NCI-H2107 (cell line): Measurements from ENCODE around the gene BEND3.
"Not testable (repeated sequence)": the region's sequence is repeated elsewhere in the genome, so short reads cannot be mapped to it uniquely, and the experiment has no call there.

Source experiments
- DNase-seq: peaks from one replicate; lab custom pipeline; 2025; lab: John Stamatoyannopoulos, UW

BEND3 gene

DNA sequence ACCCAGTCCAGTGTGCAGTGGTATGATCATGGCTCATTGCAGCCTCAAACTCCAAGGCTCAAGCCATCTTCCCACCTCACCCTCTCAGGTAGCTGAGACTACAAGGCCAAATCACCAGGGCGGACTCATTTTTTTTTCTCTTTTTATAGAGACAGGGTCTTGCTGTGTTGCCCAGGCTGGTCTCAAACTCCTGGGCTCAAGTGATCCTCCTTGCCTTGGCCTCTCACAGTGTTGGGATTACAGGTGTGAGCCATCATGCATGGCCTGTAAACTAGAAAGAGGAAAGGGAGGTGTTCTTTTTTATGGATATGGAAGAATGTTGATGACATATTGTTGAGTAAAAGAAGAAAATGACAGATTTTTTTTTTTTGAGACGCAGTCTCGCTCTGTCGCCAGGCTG lies 5.1 kb upstream of the BEND3 start:
- DNase-seq, result no peak

DNA sequence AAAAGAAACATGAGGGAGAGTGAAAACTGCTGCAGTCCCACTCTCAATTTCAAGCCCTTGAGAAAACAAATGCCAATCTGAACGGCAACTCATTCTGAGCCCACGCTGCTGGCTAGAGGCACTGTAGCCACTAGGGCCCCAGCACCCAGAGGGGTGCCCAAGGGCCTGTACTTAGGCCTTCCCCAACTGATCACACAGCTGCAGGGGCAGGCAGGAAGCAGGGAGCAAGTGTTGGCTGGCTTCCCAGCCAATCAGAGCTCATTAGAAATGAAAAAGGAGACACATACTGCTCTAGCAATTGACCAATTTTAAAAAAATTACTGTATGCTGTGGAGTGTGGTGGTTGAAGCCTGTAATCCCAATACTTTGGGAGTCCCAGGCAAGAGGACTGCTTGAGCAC lies 3.7 kb upstream of the BEND3 start:
- no peak for DNase-seq

DNA sequence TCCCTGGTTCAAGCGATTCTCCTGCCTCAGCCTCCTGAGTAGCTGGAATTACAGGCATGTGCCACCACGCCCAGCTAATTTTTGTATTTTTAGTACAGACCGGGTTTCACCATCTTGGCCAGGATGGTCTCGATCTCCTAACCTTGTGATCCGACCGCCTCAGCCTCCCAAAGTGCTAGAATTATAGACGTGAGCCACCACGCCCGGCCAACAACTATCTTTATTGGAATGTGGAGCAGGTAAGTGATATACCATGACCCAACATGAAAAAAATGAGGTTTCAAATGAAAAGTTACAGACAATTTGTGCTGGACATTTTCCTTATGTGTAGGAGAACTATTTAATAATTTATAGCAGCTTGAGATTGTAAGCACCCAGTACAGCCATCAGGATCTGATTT lies 3.2 kb upstream of the BEND3 start:
- DNase-seq, result not testable (repeated sequence)

DNA sequence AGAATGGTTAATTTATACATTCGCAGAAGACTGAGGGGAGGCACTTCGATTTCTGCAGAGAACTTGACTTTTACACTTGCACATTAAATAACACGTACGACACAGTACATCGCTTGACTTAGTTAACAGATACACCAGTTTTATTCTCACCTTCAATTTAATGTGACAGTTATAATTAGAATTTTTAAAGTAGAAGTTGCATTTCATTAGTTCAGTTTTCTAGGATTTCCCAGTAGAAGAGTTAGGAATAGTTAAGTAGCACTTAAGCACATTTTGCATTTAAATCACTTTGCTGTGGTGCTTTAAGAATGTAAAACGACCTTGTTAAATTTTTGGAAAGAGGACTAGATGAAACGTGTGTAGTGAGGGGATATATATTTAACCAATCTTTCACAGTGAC lies 1.6 kb upstream of the BEND3 start:
- DNase-seq, result no peak

DNA sequence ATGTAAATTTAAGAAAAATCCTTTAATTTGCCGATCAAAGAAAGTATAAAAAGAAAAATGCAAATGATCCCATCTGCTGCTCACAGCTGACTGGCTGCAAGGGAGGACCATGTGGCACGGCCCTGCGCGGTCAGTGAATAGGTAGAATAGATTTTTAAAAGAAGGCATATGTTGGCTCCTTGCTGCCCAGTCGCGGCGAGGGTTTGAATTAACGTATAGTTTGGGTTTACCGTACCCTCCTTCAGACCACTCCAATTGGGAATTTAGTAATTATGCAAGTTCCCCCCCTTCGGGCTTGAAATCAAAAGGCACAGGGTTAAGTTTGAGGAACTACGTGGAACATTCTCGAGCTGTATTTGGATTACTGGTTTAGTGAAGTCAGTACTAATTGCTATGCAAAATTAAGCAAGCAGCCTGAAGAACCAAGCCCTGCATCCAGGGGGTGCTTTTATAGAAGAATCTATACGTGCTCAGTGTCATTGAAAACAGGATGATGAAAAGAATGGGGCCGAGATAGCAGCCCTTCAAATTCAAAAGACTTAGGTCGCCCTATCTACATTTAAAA lies 1.1 kb upstream of the BEND3 start:
- no peak for DNase-seq

DNA sequence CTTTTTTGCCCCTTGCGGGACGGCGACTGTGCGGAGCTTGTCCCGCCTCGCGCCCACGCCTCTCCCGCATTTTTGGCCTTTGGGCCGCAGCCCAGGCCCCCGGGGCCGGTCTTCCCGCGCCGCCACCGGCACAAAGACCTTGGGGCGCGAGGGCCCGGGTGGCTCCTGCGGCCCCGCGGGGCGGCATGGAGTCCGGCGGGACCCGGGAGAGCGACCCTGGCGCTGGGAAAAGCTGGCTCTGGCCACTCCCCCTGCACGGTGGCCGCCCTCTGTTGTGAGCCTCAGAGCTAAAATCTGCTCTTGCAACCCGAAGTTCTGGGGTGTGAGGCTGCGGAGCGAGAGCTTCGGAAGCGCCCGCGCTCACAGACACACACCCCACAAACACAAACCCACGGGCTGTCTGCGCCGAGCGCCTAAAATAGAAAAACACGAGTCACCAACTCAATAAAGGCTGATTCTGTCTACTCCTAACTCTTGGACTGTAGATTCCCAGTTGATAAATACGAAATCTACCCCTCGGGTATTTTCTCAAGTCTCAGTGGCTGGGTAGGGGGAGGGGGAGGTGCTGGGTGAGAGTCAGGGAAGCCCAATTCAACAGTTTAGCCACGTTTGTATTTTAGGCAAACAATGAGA lies 496 bp upstream of the BEND3 start:
- DNase-seq, result no peak

DNA sequence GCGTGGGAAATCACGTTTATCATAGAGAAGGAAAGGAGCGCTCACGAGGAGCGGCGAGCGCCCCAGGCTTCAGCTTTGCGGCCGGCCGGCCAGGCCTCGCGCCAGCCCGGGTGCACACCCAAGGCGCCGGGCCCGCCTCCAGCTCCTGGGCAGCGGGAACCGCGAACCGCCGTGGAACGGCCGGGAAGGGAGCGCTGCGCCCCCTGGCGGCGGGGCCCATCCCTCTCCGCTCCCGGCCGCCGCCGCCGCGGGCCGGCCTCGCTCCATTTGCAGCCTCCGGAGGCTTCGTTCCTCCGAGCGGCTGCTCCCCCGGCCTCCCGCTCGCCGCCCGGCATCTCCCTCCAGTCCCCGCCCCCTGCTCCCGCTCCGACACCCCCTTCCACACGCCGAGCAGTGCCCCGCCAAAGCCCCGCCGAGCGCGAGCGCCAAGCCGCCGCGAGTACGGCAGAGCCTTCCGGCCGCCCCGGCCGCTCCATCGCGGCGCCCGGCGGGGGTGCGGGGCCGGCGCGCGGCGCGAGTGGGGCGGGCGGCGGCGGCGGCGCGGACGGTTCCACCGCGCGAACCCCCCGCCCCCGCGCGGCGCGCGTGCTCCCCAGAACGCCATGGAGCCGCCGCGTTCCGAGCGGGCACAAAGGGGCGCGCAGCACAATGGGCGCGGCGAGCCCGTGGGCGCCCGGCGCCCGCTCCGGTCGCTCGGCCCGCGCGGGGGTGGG lies 946 bp downstream of the BEND3 start:
- peak; percentile 68 for DNase-seq

DNA sequence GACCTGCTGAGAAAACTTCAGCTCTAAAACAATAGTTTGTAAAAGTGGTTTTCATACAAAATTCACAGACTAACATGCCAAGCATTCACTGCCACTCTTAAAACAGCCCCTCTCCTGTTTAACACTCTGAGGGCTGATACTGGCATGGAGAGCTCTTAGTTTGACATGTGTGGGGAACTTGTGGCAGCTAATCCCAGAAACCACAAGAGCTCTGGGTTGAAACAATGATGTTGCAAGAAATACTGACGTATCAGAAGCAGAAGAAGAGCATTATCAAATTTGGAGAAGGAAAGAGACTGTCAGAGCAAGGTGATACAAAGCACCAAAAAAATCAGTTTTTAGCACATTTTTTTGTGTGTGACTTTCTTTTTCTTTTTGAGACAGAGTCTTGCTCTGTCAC lies 5.1 kb downstream of the BEND3 start:
- no peak for DNase-seq

DNA sequence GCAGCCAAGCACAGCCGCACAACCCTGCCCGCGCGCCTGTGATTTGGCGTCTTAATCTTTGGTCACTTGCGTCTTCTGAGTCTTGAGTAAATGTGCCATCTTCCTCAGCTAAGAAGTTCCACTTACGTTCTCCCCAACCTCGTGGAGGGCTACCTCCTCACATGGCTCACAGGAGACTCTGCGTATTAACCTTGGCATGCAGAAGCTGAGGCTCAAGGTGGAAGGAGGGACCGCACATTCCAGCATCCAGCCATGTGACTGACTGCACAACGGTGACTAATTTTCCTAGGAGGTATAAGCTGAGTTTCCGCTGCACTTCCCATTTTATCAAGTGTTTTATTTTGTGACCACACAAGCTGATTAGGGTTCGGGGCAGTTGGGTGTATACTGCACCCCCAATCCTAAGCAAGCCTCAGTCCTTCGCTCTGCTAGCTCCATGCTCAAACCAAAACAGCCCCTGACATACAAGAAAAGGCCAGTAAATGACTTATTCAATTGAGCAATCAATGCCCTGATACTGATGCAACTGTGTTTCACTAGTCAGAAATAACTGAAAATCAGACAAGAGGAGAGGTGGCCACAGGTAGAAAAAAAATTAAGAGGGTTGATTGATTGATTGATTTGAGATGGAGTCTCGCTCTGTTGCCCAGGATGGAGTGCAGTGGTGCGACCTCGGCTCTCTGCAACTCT lies 7.0 kb downstream of the BEND3 start:
- DNase-seq, result no peak

DNA sequence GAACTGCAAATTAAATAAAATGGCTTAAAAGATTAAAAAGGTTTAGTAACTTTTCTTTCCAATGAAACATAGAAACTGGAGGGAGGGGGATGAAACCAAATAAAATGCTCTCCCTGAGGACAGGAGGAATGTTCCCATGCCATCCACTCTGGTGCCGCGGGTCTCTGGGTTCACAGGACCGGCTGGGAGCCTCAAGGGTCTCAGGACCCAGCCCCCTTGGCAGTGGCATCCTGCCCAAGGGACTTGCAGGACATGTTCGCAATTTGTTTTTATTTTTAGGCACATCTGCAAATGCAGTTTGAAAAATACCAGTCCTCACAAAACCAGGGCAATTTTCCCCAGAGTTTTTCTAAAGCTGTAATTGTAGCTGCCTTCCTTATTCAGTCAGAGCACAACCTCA lies 7.5 kb downstream of the BEND3 start:
- no peak for DNase-seq

DNA sequence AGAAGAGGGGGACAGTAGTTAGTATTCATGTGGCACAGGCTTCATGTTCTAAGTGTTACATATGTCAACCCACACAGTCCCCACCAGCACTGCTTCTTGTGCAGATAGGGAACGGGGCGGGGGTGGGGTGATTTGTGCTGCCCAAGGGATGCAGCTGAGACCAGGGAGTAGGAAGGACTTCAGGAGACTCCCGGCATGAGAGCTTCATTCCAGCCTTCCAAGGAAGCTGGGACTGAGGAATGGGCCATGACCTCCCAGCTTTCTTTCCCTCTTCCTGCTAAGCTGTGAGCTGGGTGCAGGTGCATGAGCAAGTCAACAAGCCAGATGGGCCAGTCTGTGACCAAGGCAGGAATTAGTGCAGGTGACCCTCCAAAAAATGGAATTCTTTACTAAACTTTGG lies 9.2 kb downstream of the BEND3 start:
- DNase-seq, result no peak

DNA sequence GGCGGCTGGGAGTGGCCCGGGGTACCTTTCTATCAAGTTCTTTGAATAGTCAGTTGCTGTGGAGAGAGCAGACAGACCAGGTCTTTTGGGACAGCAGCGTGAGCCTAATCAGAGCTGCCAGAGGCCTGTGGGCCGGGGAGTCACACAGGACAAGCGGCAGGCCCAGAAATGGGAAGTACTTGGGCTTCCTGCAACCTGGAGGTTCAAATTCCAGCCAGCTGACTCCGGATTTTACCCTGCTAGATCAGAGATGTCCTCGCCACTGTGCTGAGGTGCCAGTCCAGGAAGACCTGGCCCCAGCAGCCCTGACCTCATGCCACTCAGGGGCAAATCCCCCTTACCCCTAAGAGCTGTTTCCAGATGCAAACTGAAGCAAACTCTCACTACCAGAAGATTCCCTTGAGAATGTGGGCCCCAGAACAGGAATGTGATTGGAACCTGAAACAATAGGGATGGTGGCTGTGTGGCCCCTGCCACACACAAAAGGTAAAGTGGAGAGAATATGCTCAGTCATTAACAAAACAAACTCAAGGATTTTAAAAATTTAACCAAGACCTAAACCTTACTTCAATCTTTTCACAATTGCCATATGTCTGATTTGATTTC lies 9.7 kb downstream of the BEND3 start:
- DNase-seq, result no peak

DNA sequence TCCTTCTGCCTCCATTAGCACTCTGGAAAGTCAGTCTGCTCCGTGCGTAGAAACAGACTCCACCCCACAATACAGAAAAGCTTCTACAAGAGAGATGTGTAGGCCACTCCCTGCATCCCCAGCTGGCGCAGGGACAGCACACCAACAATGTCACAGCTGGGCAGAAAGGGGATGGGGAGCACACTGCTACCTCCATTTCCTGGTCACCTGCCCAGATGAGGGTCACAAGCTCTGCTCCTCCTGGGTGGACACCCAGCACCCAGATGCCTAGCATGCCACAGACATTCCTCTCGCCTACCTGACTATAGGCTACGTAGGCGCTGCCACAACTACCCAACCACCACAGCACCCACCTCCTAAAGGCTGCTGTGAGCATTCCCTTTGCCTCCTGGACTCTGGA lies 12.2 kb downstream of the BEND3 start:
- DNase-seq, result no peak

DNA sequence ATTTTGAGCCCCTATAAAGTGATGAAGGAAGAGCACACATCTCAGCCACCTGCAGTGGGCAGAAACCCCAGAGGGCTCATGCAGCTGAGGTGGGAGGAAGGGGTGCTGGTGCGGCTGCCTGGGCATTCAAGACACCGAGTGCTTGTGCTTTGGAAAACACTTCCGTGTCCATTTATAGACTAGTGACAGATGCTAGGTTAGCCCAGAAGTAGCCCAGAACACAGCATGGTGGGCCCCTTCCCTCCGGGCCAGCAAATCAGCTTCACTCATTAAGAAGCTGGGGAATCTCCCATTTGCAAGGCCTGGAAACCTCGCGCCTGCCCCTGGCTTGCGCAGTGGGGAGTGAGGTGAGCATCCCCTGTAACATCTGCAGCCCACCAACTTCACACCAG lies 12.9 kb downstream of the BEND3 start:
- DNase-seq, result no peak

DNA sequence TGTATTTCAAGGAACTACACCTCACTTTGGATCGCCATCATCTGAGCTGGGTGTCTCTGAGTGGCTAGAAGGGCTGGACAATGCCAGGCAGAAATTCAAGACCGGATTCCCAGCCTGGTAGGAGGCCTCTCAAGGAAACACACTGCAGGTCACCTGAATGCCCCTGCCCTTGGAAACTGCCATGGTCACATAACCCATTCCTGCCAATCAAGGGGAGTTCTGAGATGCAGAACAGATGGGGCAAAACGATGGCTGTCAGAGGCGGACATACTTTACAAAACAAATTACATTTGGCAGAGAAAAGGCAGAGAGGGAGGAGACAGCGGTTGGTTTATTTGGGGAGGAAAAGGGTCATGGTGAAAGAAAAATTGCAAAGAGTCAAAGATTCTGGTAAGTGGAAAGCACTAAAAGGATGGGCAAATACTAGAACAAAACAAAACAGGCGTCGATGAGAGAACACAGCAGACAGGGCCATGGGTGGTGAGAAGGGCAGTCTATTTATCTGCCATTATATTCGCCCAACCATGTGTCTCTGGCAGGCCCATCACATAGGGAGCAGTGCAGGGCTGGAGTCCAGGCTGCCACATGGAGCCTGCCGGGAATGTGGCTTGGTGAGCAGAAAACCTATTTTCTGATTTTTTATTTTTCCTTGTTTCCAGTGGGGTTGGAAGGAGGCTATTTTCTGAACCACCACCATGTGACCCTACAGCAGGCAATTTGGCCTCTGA lies 13.5 kb downstream of the BEND3 start:
- no peak for DNase-seq

DNA sequence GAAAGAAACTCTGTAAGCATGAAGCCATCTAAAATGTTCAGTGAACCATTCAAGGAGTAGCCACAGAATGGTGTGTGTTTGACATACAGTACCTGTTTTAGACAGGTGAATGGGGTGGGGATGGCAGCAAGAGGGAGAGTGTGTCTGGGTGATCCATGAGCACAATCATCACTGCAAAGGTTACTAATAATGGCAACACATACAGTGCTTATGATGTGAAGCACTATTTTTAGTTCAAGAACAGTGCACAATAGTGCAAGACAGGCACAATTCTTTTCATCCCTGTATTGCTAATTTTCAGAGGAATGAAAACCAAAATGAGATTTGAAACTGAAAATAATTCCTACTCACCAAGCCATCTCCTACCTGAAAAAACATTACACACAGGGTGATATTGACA lies 14.1 kb downstream of the BEND3 start:
- DNase-seq, result no peak

DNA sequence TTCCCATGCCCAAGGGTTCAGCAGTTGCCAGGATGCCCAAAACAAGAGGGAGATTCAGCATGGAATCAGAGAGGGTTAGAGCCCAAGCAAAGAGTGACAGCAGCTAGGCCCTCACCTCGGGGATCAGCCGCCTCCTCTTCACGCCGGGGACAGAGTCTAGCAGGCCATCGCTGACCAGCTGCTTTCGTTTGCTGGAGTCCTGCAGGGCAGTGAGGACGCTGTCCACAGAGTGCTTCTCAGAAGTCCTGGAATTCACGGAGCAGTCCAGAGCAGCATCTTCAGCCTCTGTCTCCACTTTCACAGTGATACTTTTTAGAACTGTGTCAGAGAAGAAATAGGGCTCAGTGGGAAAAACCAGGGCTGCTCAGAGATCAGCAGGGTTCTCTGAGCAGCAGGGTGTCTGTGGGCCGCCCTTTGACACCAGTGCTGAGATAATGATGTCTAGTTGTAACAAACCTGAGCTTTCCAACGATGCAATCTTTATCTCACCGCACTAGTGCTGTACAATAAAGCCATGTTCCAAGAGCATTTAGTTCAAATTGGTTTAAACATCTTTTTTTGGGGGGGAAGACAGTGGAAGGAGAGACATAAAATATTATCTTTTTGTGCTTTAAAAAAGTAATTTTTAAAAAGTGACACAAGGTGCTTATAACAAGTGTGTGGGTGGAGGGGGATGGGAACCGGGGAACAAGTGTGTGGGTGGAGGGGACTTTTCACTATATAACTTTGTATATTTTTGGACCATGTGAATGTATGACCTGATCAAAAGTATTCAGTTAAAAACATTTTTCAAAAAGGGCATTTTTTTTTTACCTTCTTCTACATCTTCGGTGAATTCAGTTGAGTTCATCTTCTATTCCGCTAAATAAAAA lies 16.6 kb downstream of the BEND3 start:
- no peak for DNase-seq

DNA sequence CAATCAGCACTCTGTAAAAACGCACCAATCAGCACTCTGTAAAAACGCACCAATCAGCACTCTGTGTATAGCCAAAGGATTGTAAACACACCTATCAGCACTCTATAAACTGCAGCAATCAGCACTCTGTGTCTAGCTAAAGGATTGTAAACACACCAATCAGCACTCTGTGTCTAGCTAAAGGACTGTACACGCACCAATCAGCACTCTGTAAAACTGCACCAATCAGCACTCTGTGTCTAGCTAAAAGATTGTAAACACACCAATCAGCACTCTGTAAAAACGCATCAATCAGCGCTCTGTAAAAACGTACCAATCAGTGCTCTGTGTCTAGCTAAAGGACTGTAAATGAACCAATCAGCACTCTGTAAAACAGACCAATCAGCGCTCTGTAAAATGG lies 30.9 kb downstream of the BEND3 start:
- not testable (repeated sequence) for DNase-seq

DNA sequence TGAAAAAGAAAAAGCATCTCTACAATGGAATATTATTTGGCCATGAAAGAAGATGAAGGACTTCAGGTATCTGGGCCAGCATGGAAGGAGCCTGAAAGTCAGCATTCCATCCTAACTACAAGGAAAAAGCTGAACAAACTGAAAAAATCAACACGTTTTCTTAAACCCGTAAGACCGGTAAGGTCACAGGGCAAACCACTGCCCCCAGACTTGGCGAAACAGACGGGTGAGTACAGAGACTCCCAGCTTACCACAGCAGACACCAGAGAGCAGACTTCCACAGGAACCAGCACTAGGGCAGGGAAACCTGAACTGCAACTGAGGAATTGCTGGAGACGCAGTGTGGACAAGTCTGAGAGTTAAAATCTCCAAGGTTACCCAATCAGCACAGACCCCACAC lies 31.4 kb downstream of the BEND3 start:
- no peak for DNase-seq

DNA sequence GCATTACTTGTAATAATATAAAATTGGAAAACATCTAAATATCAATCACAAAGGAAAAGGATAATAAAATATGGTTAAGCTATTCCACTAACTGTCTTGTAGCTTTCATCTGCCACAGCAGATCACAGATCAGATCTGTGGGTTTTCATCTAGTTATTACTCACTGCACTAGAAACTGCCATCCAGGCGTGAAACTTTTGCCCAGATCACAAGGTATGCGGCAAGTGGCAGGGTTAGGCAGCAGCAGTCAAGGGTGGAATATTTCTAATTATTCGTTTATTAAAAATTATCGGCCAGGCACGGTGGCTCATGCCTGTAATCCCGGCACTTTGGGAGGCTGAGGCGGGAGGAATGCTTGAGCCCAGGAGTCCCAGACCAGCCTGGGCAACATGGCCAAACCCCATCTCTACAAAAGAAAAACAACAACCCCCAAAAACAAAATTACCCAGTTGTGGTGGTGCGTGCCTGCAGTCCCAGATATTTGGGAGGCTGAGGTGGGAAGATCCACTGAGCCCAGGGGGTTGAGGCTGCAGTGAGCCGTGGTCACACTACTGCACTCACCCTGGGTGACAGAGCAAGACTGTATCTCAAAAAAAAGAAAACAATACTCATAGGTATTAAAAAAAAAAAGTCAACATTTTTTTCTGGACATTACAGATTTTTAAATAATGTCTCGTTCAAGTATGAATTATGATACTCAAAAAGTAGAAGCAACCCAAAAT lies 32.1 kb downstream of the BEND3 start:
- no peak for DNase-seq
